HepG2 (cell line): Measurements from ENCODE around the gene SPNS2. TPM values are rescaled to one million over a fixed set of nuclear protein-coding genes. Genes with fewer than 3 reads are reported as not detected.

Experiments
- ATAC-seq: fragments of 200-7000 bp; cut with Tn5 transposase; 3 replicates; pipeline ENCODE4 v1.9.1; 2020; ENCODE audit warnings: mild to moderate bottlenecking, moderate library complexity
- BruUV-seq: library from RNA; stranded (reverse); fragments of 400-500 nt; replicated peaks from 2 replicates; lab custom pipeline; 2021; lab: Mats Ljungman, UMichigan
- CTCF ChIA-PET: fragments of 300-600 bp; formaldehyde crosslinking; extraction: SDS; loops from one replicate; lab custom pipeline; 2021; ENCODE audit warnings: low total read pairs, inconsistent platforms, low intra/inter-chr PET ratio; lab: Yijun Ruan, JAX
- POLR2A ChIA-PET: fragments of 350-600 bp; sonication (Branson Sonifier 250); formaldehyde crosslinking; loops from one replicate; lab custom pipeline; 2020; ENCODE audit warnings: antibody characterized with exemption, inconsistent platforms; lab: Yijun Ruan, JAX
- DNase-seq: peaks from one replicate; pipeline ENCODE4 v3.0.0-alpha.2; 2015; ENCODE audit warnings: low spot score
- FAIRE-seq: peaks from 3 replicates; lab custom pipeline; 2011; peaks lifted over from hg19 to GRCh38; lab: Jason Lieb, UNC
- H2AFZ ChIP-seq: one replicate; pipeline ENCODE4 v1.6.1; 2011; ENCODE audit warnings: low read length, inconsistent platforms
- H3K27ac ChIP-seq: fragments of 300-600 bp; 3 replicates; pipeline ENCODE4 v1.8.0; 2011; ENCODE audit warnings: mixed run types, mild to moderate bottlenecking, mixed read lengths, low read length, inconsistent platforms; ENCODE audit not compliant: insufficient read depth; ENCODE audit errors: extremely low read length
- H3K27me3 ChIP-seq, 2 experiments: fragments of 200-600 bp in 1 of 2; 2 replicates in 1 of 2; 3 replicates in 1 of 2; pipeline versions ENCODE4 v1.6.0 to v1.8.0; 2011; ENCODE audit warnings: low read length in 2 of 2, mild to moderate bottlenecking in 2 of 2, moderate library complexity in 2 of 2, inconsistent platforms in 1 of 2; ENCODE audit not compliant: insufficient read depth in 2 of 2, control insufficient read depth in 1 of 2
- H3K36me3 ChIP-seq, 2 experiments: fragments of 200-600 bp in 1 of 2; replicated peaks in 1 of 2; 2 replicates in 1 of 2; 3 replicates in 1 of 2; pipeline versions ENCODE4 v1.5.1 to v1.8.0; 2011; ENCODE audit warnings: low read length in 2 of 2, inconsistent platforms in 1 of 2; ENCODE audit not compliant: insufficient read depth in 2 of 2, control insufficient read depth in 1 of 2
- H3K4me1 ChIP-seq: 2 replicates; pipeline ENCODE4 v1.5.1; 2012; ENCODE audit warnings: low read length, inconsistent platforms; ENCODE audit not compliant: insufficient read depth
- H3K4me2 ChIP-seq: 2 replicates; pipeline ENCODE4 v1.6.0; 2011; ENCODE audit warnings: low read depth, low read length, inconsistent platforms
- H3K4me3 ChIP-seq, 3 experiments: fragments of 200-600 bp in 1 of 3; sonication (generic), shearing (Covaris generic) in 1 of 3; replicated peaks in 1 of 3; 2 replicates each; pipeline ENCODE4 v1.5.1; 2011 to 2016; ENCODE audit warnings: low read length in 3 of 3, inconsistent platforms in 2 of 3, low read depth in 2 of 3, mild to moderate bottlenecking in 2 of 3, control low read depth in 1 of 3, mixed read lengths in 1 of 3; ENCODE audit not compliant: insufficient read depth in 1 of 3
- H3K79me2 ChIP-seq: one replicate; pipeline ENCODE4 v1.6.1; 2011; ENCODE audit warnings: low read length, inconsistent platforms; ENCODE audit not compliant: insufficient read depth
- H3K9ac ChIP-seq: 2 replicates; pipeline ENCODE4 v1.6.0; 2011; ENCODE audit warnings: mild to moderate bottlenecking, low read depth, low read length, inconsistent platforms; ENCODE audit not compliant: insufficient read depth
- H3K9me3 ChIP-seq: 2 replicates; pipeline ENCODE4 v1.5.1; 2012; ENCODE audit warnings: mild to moderate bottlenecking, low read length
- H4K20me1 ChIP-seq: 2 replicates; pipeline ENCODE4 v1.6.0; 2011; ENCODE audit warnings: inconsistent platforms, mild to moderate bottlenecking, low read length, moderate library complexity; ENCODE audit not compliant: insufficient read depth
- ATAD3A ChIP-seq: sonication (generic); formaldehyde crosslinking; IDR thresholded peaks from 2 replicates; pipeline ENCODE4 v1.4.0; 2020; ENCODE audit warnings: missing genetic modification reagents
- CBX2 ChIP-seq, 2 experiments: fragments of 200-600 bp in 1 of 2; sonication (generic); formaldehyde crosslinking in 1 of 2; IDR thresholded peaks; 2 replicates each; pipeline versions ENCODE4 v1.7.0 to v1.8.1; 2018 to 2022; ENCODE audit warnings: low read depth in 2 of 2, low read length in 1 of 2, mild to moderate bottlenecking in 1 of 2, missing genetic modification reagents in 1 of 2
- PPARG ChIP-seq: conservative IDR thresholded peaks from 2 replicates; pipeline ENCODE4 v1.6.1; 2016; ENCODE audit warnings: missing biosample characterization, missing genetic modification reagents
- PTBP1 ChIP-seq: fragments of 200-400 bp; formaldehyde crosslinking; IDR thresholded peaks from 2 replicates; pipeline ENCODE4 v1.6.1; 2018; ENCODE audit warnings: low read length, low read depth; ENCODE audit not compliant: poor library complexity, severe bottlenecking
- SMARCC2 ChIP-seq: fragments of 450-650 bp; IDR thresholded peaks from 2 replicates; pipeline ENCODE4 v1.6.1; 2017; ENCODE audit warnings: antibody characterized with exemption, mild to moderate bottlenecking
- SPEN ChIP-seq: sonication (generic); formaldehyde crosslinking; IDR thresholded peaks from 2 replicates; pipeline ENCODE4 v1.5.1; 2020; ENCODE audit warnings: low read depth, mild to moderate bottlenecking, missing genetic modification reagents
- TCF12 ChIP-seq, 2 experiments: fragments of 450-650 bp in 1 of 2; sonication (generic) in 1 of 2; formaldehyde crosslinking in 1 of 2; IDR thresholded peaks; 2 replicates each; pipeline versions ENCODE4 v1.6.1 to v1.8.0; 2017 to 2022; ENCODE audit warnings: antibody characterized with exemption in 1 of 2, mild to moderate bottlenecking in 1 of 2, missing genetic modification reagents in 1 of 2, moderate library complexity in 1 of 2
- ZNF10 ChIP-seq: sonication (generic); formaldehyde crosslinking; IDR thresholded peaks from 2 replicates; pipeline ENCODE4 v1.4.0; 2020; ENCODE audit warnings: mild to moderate bottlenecking, low read depth, missing genetic modification reagents, borderline replicate concordance
- ZNF12 ChIP-seq: sonication (generic); formaldehyde crosslinking; IDR thresholded peaks from 2 replicates; pipeline ENCODE4 v1.5.0; 2020; ENCODE audit warnings: missing genetic modification reagents
- WGBS: methylation state at CpG from one replicate; pipeline ENCODE4 v1.1.6; 2017; ENCODE audit warnings: low lambda C conversion rate; 5-methylcytosine and 5-hydroxymethylcytosine counted together
- in situ Hi-C: cut with HindIII; loops from 2 replicates; pipeline ENCODE4 v1.10.0; 2017; ENCODE audit warnings: low pct_unique_long_range_greater_than_20kb; ENCODE audit not compliant: extremely low pct_ligation_motif_present
- intact Hi-C: fragments of 100-400 bp; cut with micrococcal nuclease; formaldehyde crosslinking; loops from one replicate; pipeline ENCODE4 v1.10.0; 2022; ENCODE audit not compliant: unreplicated experiment
- polyA plus RNA-seq, 8 experiments: library from polyadenylated mRNA; depleted of rRNA in 3 of 8; stranded (reverse) in 7 of 8; unstranded in 1 of 8; fragments of >200 nt; fragmentation: Illumina TruSeq in 4 of 8; extraction: Trizol in 4 of 8; gene quantifications; 2 replicates each; pipeline versions ENCODE4 v1.2.1 to v1.2.3, GENCODE V29; 2011 to 2016; ENCODE audit warnings: low read depth in 4 of 8, missing spikeins in 1 of 8, mixed read lengths in 1 of 8; ENCODE audit not compliant: insufficient read depth in 1 of 8
- total RNA-seq, 5 experiments: library from RNA; depleted of rRNA; stranded (reverse); fragments of >200 nt; fragmentation: Illumina TruSeq; extraction: Trizol; gene quantifications; 2 replicates each; pipeline ENCODE4 v1.2.3, GENCODE V29; 2016; ENCODE audit warnings: low read depth in 1 of 5
- TF ChIP-seq, protein P1 (sequence below): sonication (generic); formaldehyde crosslinking; IDR thresholded peaks from 2 replicates; pipeline ENCODE4 v1.5.1; 2020; ENCODE audit warnings: mild to moderate bottlenecking, moderate library complexity, missing genetic modification reagents
- TF ChIP-seq, protein P2 (sequence below): sonication (generic); formaldehyde crosslinking; IDR thresholded peaks from 2 replicates; pipeline ENCODE4 v1.8.0; 2022; ENCODE audit warnings: mild to moderate bottlenecking, missing genetic modification reagents; ENCODE audit not compliant: insufficient replicate concordance
- TF ChIP-seq, protein P3 (sequence below): sonication (generic); formaldehyde crosslinking; IDR thresholded peaks from 2 replicates; pipeline ENCODE4 v1.4.0; 2020; ENCODE audit warnings: missing genetic modification reagents

SPNS2 gene
- total and polyA plus RNA-seq, 2 of the 13 experiments (the other 11 are each of a cell fraction or from before 2014, with no cell fraction given), result 0.01 TPM; not detected in 1

DNA sequence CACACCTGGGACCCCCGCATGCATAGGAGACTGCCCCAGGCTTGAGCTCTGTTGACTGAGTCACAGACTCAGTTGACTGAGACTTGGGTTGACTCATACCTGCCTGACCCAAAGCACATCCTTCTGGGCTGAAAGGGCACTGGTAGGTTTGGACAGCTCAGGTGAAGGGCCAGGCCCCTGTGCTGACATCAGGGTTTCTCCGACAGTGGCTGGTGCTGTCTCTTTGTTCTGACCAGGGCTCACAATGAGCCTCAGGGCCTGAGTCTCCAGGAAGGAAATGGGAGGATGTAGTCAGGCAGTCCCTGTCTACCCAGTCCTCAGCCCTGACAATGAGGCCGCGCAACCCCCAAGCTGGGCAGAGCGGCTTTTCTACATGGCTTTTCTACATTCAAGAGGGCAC, 6.5 kb downstream of the SPNS2 start:
- 0 out of 2 replicates have a peak, but pooled peaks cover 6% of the 10 kb centered on the region for H4K20me1 ChIP-seq
- FAIRE-seq, result no peak
- H3K79me2 ChIP-seq, result no peaks in the 10 kb centered on the region
- H3K9ac ChIP-seq, result no peak overlapping the region
- no peaks in the 10 kb centered on the region for H3K36me3 ChIP-seq
- intact Hi-C loops, result no loop called here
- CTCF ChIA-PET, result no interaction called here
- no peak overlapping the region for H3K27ac ChIP-seq
- H3K4me3 ChIP-seq, result no peak overlapping the region
- POLR2A ChIA-PET, result no interaction called here
- no peaks in the 10 kb centered on the region for H3K9me3 ChIP-seq
- peaks cover 7 to 67% of the 10 kb centered on the region in 2 experiments; a peak in 4 of 5 replicates for H3K27me3 ChIP-seq
- no TSS peak for BruUV-seq
- no peak for TF ChIP-seq ATAD3A (CRISPR knock-in tag)
- TF ChIP-seq, protein P1, sequence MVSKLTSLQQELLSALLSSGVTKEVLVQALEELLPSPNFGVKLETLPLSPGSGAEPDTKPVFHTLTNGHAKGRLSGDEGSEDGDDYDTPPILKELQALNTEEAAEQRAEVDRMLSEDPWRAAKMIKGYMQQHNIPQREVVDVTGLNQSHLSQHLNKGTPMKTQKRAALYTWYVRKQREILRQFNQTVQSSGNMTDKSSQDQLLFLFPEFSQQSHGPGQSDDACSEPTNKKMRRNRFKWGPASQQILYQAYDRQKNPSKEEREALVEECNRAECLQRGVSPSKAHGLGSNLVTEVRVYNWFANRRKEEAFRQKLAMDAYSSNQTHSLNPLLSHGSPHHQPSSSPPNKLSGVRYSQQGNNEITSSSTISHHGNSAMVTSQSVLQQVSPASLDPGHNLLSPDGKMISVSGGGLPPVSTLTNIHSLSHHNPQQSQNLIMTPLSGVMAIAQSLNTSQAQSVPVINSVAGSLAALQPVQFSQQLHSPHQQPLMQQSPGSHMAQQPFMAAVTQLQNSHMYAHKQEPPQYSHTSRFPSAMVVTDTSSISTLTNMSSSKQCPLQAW (CRISPR knock-in tag), result no peak
- TF ChIP-seq SPEN (CRISPR knock-in tag), result no peak
- H2AFZ ChIP-seq, result no peak overlapping the region
- H3K4me2 ChIP-seq, result no peak overlapping the region
- ATAC-seq, result no peak
- DNase-seq, result no peak
- peaks cover 12% of the 10 kb centered on the region for H3K4me1 ChIP-seq
- 55% methylated on average over 4 of the region's 5 CpGs for WGBS
- in situ Hi-C loops, result no loop called here

DNA sequence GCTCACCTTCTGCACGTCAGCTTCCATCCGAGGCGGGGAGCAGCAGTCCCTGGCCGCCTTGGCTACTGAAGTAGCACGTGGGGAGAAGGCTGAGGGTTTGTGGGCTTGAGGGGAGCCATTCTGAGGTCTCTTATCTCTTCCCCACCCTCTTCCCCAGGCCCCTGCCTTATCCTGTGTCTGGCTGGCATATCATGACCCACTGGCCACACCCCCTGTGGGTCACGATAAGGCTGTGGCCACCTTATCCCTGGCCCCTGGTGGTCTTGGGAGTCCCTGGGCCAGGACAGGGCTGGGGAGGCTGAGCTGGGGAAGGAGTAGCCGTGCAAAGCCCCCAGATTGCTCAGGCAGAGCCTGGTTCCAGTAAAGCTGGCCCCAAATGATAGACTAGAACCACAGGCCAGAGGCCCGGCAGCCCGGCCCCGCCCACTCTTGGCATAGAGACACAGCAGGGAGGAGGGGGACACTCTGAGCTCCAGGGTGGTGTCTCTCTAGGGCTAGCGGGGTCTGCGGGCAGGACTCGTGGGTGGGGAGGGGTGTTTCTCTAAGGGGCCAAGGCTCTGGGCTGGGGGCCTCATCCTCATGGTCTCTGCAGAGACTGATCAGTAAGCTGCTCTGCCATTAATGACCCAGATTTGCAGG, 7.6 kb downstream of the SPNS2 start:
- Histone ChIP-seq H3K9ac (no peak overlapping the region), H3K27ac (no peak overlapping the region), H3K4me3 (no peak overlapping the region), H3K79me2 (no peaks in the 10 kb centered on the region), H3K4me1 (0 out of 2 replicates have a peak, but pooled peaks cover under 1% of the 10 kb centered on the region), H3K27me3 (peaks cover 7 to 67% of the 10 kb centered on the region in 2 experiments), H2AFZ (no peak overlapping the region), H3K36me3 (no peaks in the 10 kb centered on the region), H3K9me3 (no peaks in the 10 kb centered on the region), H4K20me1 (0 out of 2 replicates have a peak, but pooled peaks cover 6% of the 10 kb centered on the region), H3K4me2 (no peak overlapping the region)
- WGBS, result 17% methylated on average over 3 of the region's 13 CpGs
- no TSS peak for BruUV-seq
- FAIRE-seq (no peak), DNase-seq (no peak), ATAC-seq (no peak)
- intact Hi-C loops, result no loop called here
- CTCF ChIA-PET, result no interaction called here
- POLR2A ChIA-PET, result no interaction called here
- in situ Hi-C loops, result no loop called here
- TF ChIP-seq PPARG (CRISPR knock-in tag) (no peak), SMARCC2 (no peak), PTBP1 (no peak), ZNF10 (CRISPR knock-in tag) (no peak), ZNF12 (CRISPR knock-in tag) (no peak), TCF12 (IDR thresholded peaks at IDR 0.05) (no peak), TCF12 (CRISPR knock-in tag; IDR thresholded peaks at IDR 0.05) (no peak), CBX2 (IDR thresholded peaks at IDR 0.05; ENCODE audit: low read depth, low read length) (no peak), CBX2 (CRISPR knock-in tag; IDR thresholded peaks at IDR 0.05; ENCODE audit: low read depth) (no peak)
- TF ChIP-seq, protein P2, sequence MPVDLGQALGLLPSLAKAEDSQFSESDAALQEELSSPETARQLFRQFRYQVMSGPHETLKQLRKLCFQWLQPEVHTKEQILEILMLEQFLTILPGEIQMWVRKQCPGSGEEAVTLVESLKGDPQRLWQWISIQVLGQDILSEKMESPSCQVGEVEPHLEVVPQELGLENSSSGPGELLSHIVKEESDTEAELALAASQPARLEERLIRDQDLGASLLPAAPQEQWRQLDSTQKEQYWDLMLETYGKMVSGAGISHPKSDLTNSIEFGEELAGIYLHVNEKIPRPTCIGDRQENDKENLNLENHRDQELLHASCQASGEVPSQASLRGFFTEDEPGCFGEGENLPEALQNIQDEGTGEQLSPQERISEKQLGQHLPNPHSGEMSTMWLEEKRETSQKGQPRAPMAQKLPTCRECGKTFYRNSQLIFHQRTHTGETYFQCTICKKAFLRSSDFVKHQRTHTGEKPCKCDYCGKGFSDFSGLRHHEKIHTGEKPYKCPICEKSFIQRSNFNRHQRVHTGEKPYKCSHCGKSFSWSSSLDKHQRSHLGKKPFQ, result no peak
- TF ChIP-seq, protein P3, sequence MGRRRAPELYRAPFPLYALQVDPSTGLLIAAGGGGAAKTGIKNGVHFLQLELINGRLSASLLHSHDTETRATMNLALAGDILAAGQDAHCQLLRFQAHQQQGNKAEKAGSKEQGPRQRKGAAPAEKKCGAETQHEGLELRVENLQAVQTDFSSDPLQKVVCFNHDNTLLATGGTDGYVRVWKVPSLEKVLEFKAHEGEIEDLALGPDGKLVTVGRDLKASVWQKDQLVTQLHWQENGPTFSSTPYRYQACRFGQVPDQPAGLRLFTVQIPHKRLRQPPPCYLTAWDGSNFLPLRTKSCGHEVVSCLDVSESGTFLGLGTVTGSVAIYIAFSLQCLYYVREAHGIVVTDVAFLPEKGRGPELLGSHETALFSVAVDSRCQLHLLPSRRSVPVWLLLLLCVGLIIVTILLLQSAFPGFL (CRISPR knock-in tag), result no peak
